Activated naive CD8-positive, alpha-beta T cell treated with anti-CD3 and anti-CD28 coated beads, Interleukin-2, amount 50 U/mL, for 16 hours (primary cell): Measurements from ENCODE around the gene SAG.
A peak's percentile ranks its signal among the peaks of the same experiment; 100 is the strongest.

Experiments used
- DNase-seq: peaks from one replicate; pipeline ENCODE4 v3.0.0-alpha.2; 2020; ENCODE audit warnings: low read depth, low spot score

The SAG gene

DNA sequence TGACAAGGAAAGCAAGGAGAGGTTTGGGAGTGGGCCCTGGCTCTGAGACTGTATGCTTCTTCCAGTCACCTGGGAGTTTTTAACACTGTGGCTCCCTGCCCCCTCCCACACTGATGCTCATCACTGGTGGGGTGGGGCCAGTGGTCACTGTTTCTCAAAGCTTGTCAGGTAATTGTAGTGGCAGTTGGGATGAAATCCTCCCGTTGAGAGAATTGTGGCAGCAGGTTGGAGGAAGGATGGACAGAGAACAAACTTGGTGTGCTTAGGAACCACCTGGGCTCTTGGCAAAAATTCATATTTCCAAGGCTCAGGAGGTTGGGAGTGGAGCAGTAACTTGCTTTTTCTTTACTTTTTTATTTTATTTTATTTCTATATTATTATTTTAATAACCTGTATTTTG lies 71.8 kb downstream of the SAG start:
- DNase-seq, result no peak

DNA sequence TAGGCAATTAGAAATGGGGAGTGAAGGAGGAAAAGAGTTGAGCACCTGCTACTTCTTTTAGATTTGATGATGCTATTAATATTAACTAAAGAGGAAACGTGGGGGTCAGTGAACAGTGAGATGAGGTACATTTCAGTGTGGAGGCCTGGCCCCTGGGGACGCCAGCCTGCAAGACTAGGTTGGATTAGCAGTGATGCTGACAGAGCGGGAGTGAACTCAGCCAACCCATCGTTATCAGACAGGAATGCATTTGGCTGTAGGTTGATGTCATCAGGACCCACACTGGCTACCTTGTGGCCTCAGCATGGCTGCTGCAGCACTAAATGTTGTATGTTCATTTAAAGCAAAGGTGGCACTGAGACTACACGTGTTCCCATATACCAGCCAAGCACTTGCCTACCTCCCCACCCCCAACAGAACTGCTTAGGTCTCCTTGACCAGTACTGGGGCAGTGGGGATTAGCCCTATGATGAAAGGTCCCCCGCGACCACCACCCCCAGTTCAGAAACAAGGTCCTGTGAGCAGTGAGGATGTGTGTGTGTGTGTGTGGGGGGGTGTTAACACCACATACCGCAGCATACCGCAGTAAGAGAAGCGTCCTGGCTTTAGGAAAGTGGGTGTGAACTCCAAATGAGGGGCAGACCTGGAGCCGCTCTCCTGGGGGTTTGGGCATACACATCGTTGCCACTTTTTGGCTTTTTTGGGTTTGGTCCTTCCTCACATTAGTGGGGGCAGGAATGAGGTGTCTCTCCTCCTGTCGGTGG lies 72.7 kb downstream of the SAG start:
- no peak for DNase-seq

GRCh38 chr2:233380995-233381637 lies 73.5 kb downstream of the SAG start:
- no peak for DNase-seq

DNA sequence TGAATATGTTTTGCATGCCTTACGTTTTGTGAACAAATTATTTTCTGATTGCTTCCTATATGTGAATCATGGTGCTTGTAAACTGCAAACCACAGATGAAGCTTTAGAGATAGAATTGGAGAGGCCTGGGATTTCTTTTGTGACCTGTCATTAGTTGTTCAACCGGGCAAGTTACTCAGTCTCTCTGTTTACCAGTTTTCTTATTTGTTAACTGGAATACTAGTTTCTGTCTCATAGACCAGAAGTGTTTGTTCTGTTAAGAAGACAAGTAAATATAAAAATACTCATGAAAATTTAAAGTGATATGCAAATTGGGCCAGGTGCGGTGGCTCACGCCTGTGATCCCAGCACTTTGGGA lies 74.0 kb downstream of the SAG start:
- DNase-seq, result no peak

DNA sequence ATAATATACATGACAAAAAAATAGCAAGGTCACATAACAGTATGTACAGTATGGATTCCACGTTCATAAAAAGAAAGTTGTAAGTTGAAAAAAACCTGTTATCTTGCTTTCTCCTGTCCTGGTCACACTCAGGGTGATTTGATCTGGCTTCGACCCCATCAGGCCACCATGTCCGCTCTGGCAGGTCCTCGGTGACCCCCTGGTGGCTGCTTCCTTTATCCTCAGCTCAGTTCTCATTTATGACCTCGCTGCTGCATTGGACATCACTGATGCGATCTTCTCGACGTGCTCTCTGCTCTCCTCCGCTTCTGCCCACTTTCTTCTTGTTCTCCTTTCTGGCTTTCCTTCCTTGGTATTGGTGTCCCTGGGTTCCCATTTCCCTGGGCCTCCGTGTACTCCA lies 76.4 kb downstream of the SAG start:
- no peak for DNase-seq

GRCh38 chr2:233384811-233385488 lies 77.3 kb downstream of the SAG start:
- DNase-seq, result no peak

DNA sequence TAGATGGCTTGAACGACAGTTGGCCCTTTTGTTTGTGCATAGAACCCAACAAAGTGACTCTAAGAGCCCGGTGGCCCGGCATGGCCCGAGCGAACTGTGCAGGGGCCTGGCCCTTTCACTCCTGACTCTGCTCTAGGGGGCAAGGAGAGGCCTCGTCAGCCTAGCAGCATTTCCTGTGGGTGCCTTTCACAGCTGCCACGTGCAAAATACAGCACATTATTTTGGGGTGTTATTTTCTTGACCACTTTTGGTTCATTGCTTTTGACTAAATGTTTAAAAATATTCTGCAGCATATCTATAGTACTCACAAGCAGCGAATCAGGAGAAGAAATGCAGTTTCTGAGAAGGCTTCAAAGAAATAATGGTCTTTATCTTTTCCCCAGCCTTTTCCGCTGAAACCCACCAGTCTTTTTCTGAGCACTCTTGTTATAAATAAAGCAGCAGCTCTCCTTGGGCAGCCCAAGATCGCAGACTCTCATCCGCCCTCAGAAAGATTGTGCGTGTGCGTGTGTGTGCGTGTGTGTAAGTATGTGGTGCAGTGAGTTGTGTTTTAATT lies 78.0 kb downstream of the SAG start:
- peak; percentile 30 for DNase-seq

- DNase-seq, result no peak
Measured at GRCh38 chr2:233386382-233387041, 78.9 kb downstream of the SAG start.

DNA sequence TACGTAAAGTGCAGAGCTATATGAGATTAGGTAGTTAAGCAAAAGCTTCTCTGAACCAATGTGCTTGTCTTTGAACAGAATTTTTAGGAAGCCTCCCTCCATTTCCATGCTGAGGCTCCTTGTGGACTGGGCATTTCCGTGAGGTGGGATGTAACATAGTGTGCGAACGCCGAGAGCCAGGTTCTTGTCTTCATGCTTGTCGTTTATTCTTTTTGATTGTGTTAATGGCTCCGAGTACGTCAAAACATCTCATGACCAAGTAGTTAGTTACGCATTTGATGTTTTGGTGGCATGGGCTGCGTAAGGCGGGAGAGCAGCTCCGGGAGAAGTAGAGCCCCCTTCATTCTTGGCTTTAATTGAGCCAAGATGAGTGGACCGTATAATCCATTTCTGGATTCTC lies 79.6 kb downstream of the SAG start:
- DNase-seq, result no peak

DNA sequence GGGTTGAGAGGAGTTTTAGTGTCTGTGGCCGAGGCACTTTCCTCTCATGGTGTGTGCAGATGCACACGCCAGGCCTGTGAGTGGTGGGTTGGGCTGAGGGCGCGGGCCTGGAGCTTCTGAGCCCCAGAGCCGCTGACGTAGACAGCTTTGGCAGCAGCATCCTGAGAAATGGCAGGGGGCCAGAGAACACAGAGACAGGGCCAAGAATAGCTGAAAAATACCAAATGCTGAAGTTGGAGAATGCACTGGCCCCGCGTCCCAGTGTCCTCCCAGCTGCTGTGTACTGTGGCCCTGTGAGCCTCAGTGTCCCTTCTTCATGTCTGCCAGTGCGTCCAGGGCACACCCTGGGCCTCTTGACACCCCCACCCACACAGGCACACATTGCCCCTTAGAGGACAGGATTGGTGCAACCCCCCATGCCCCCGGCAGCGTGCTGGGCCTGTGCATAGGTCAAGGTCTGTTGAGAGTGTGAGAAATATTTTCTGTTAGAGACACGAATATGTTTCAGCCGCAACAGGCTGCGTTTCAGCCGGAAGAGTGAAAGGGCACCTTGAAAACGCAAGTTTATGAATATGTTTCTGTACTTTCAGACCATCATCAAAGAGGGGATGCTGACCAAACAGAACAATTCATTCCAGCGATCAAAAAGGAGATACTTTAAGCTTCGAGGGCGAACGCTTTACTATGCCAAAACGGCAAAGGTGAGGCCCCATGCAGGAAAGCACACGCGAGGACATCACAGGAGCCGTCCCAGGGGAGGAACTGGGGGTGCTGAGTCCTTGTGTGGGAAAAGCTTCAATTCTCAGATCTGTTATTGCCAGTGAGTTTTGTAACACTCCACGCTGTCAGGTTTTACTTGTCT lies 80.3 kb downstream of the SAG start:
- no peak for DNase-seq

DNA sequence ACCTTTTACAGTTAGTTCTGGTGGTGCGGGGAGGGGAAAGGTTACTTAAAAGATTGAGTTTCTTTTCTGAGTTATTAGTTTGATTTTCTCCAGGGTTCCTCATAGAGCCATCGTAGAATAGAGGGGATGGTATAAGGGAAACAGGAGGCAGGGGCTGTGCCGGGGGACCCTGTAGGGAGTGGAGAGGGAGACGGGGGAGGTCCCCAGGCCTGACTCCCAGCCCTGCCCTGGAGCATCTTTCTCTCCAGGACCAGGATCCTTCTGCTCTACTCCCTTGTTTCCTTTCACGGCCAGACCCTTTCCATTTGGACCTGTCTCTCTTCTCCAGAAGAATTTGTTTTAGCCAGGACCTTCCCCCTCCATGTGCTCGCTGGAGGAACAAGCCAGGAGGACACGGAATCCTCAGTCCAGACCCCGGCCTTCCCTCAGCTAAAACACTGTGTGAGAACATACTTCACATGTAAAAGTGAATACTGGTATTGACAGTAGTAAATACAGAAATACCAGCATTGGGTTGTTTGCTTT lies 82.0 kb downstream of the SAG start:
- no peak for DNase-seq

DNA sequence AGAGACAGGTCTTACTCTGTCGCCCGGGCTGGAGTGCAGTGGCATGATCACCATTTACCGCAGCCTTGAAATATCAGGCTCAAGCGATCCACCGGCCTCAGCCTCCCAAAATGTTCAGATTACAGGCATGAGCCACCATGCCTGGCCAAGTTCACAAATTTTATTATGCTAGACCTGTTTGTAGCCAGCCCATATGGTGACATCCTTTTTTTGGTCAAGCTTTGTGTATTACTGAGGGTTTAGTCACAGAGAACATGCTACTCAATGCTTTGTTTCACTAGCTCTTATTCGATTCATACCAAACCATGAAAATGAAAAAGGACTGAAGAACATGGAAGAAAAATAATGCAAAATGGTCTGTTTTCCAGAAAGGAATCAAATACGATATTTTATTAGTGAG lies 88.1 kb downstream of the SAG start:
- DNase-seq, result no peak
